GM04503 (cell line): ENCODE measurements around the gene ADD3.

Source experiments
- DNase-seq: peaks from one replicate; pipeline ENCODE4 v3.0.0-alpha.2; 2012; ENCODE audit warnings: low read depth

Gene ADD3

GRCh38 chr10:110153396-110153795, 145.6 kb downstream of the ADD3 start:
- no peak for DNase-seq

GRCh38 chr10:110156046-110156445, 148.3 kb downstream of the ADD3 start:
- no peak for DNase-seq

- DNase-seq, result no peak
Measured at GRCh38 chr10:110158051-110159005, 150.5 kb downstream of the ADD3 start.

- DNase-seq, result no peak
Measured at GRCh38 chr10:110160081-110160480, 152.3 kb downstream of the ADD3 start.

GRCh38 chr10:110160522-110160921, 152.7 kb downstream of the ADD3 start:
- DNase-seq, result no peak

GRCh38 chr10:110162741-110163145, 155.0 kb downstream of the ADD3 start:
- DNase-seq, result no peak

- no peak for DNase-seq
Measured at GRCh38 chr10:110163192-110163773, 155.5 kb downstream of the ADD3 start.

GRCh38 chr10:110163841-110164240, 156.1 kb downstream of the ADD3 start:
- no peak for DNase-seq

- no peak for DNase-seq
Measured at GRCh38 chr10:110165239-110165638, 157.5 kb downstream of the ADD3 start.

- no peak for DNase-seq
Measured at GRCh38 chr10:110167149-110167548, 159.4 kb downstream of the ADD3 start.

GRCh38 chr10:110168601-110169481, 161.1 kb downstream of the ADD3 start:
- DNase-seq, result no peak

GRCh38 chr10:110169586-110169985, 161.8 kb downstream of the ADD3 start:
- DNase-seq, result no peak

- no peak for DNase-seq
Measured at GRCh38 chr10:110170142-110170971, 162.6 kb downstream of the ADD3 start.

GRCh38 chr10:110171032-110171431, 163.2 kb downstream of the ADD3 start:
- DNase-seq, result no peak

GRCh38 chr10:110172155-110172554, 164.4 kb downstream of the ADD3 start:
- DNase-seq, result no peak

- DNase-seq, result no peak
Measured at GRCh38 chr10:110174201-110174600, 166.4 kb downstream of the ADD3 start.

GRCh38 chr10:110174816-110175215, 167.0 kb downstream of the ADD3 start:
- no peak for DNase-seq

- no peak for DNase-seq
Measured at GRCh38 chr10:110175406-110175805, 167.6 kb downstream of the ADD3 start.

- no peak for DNase-seq
Measured at GRCh38 chr10:110176141-110177030, 168.6 kb downstream of the ADD3 start.

GRCh38 chr10:110179220-110179619, 171.4 kb downstream of the ADD3 start:
- DNase-seq, result no peak
